Esophagus squamous epithelium (tissue), 5 donors: ENCODE data around the gene CABP5. TPM values are rescaled to one million over a fixed set of nuclear protein-coding genes. Genes with fewer than 3 reads are reported as not detected.

Experiments
- DNase-seq: peaks from one replicate; lab custom pipeline; 2025; lab: John Stamatoyannopoulos, UW
- H3K27ac ChIP-seq, 4 donors: fragments of 200-600 bp; sonication (generic); one replicate each; pipeline ENCODE4 v1.5.1; 2016 to 2019; ENCODE audit warnings: mild to moderate bottlenecking in 1 of 4
- H3K27me3 ChIP-seq, 4 donors: fragments of 200-600 bp; sonication (generic); 1 replicate in 3 of 4; 2 replicates in 1 of 4; pipeline versions ENCODE4 v1.5.1 to v1.6.0; 2017 to 2021; ENCODE audit warnings: antibody characterized with exemption in 1 of 4
- H3K36me3 ChIP-seq, 3 donors: fragments of 200-600 bp; sonication (generic); one replicate each; pipeline ENCODE4 v1.5.1; 2016 to 2019
- H3K4me1 ChIP-seq, 3 donors: fragments of 200-600 bp; sonication (generic); one replicate each; pipeline ENCODE4 v1.5.1; 2017 to 2019
- H3K4me3 ChIP-seq, 4 donors: fragments of 200-600 bp; sonication (generic); 1 replicate in 3 of 4; 2 replicates in 1 of 4; pipeline ENCODE4 v1.5.1; 2016 to 2019; ENCODE audit warnings: mild to moderate bottlenecking in 2 of 4, moderate library complexity in 1 of 4
- H3K9me3 ChIP-seq, 3 donors: fragments of 200-600 bp; sonication (generic); one replicate each; pipeline ENCODE4 v1.5.1; 2016 to 2019
- POLR2A ChIP-seq, 4 donors: fragments of 450-650 bp; IDR thresholded peaks; one replicate each; pipeline ENCODE4 v1.6.1; 2017; ENCODE audit warnings: antibody characterized with exemption in 4 of 4, mild to moderate bottlenecking in 4 of 4, moderate library complexity in 3 of 4
- WGBS, 2 donors: methylation state at CpG; one replicate each; pipeline ENCODE4 v1.1.5; 2018; 5-methylcytosine and 5-hydroxymethylcytosine counted together
- intact Hi-C: fragments of 100-400 bp; cut with DNase I; formaldehyde crosslinking; loops from one replicate; pipeline ENCODE4 v1.15.0; 2022
- total RNA-seq, 4 donors: library from RNA; depleted of rRNA; stranded (reverse); fragments of >200 nt; gene quantifications; one replicate each; pipeline ENCODE4 v1.1.0, GENCODE V29; 2016
- TF ChIP-seq, protein P1 (sequence below), 6 experiments: fragments of 450-650 bp in 4 of 6; fragments of 200-600 bp in 2 of 6; sonication (generic) in 2 of 6; IDR thresholded peaks; one replicate each; pipeline ENCODE4 v1.5.1; 2016 to 2019; ENCODE audit warnings: antibody characterized with exemption in 6 of 6, mild to moderate bottlenecking in 4 of 6, moderate library complexity in 4 of 6
- donor health status: DM: yes; HTN: yes; CAD: no.

Gene CABP5
- total RNA-seq, 4 donors from 2014 or later, result not detected

DNA sequence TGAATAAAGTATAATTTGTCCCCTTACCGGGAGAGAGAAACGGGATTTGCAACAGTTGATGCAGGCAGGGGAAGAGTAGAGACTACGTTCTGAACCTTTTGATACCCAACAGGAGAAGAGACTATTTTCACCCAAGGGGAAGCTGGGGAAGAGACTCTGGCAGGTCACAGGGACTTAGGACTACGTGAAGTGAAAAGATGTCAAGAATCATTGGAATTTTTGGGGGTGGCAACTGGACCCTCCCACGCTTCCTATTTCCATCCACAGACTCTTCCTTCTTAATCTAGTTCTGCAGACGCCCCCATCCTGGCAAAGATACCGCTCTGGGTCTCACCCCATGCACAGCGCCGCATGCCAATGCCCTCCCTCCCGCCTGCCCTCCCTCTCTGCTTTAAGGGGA, 13.8 kb downstream of the CABP5 start:
- Histone ChIP-seq H3K9me3 (no peaks in the 10 kb centered on the region), H3K4me1 (no peaks in the 10 kb centered on the region), H3K36me3 (no peaks in the 10 kb centered on the region), H3K27me3 (peaks cover 0 to 42% (median 0%) of the 10 kb centered on the region in 4 donors), H3K4me3 (no peak overlapping the region), H3K27ac (no peak overlapping the region)
- TF ChIP-seq, protein P1, sequence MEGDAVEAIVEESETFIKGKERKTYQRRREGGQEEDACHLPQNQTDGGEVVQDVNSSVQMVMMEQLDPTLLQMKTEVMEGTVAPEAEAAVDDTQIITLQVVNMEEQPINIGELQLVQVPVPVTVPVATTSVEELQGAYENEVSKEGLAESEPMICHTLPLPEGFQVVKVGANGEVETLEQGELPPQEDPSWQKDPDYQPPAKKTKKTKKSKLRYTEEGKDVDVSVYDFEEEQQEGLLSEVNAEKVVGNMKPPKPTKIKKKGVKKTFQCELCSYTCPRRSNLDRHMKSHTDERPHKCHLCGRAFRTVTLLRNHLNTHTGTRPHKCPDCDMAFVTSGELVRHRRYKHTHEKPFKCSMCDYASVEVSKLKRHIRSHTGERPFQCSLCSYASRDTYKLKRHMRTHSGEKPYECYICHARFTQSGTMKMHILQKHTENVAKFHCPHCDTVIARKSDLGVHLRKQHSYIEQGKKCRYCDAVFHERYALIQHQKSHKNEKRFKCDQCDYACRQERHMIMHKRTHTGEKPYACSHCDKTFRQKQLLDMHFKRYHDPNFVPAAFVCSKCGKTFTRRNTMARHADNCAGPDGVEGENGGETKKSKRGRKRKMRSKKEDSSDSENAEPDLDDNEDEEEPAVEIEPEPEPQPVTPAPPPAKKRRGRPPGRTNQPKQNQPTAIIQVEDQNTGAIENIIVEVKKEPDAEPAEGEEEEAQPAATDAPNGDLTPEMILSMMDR (IDR thresholded peaks at IDR 0.05), result no peak
- TF ChIP-seq POLR2A (IDR thresholded peaks at IDR 0.05), result no peak
- DNase-seq, result no peak
- WGBS, 2 donors, result 53 to 70% methylated on average over 10 of the region's 10 CpGs
- intact Hi-C loops, result no loop called here

DNA sequence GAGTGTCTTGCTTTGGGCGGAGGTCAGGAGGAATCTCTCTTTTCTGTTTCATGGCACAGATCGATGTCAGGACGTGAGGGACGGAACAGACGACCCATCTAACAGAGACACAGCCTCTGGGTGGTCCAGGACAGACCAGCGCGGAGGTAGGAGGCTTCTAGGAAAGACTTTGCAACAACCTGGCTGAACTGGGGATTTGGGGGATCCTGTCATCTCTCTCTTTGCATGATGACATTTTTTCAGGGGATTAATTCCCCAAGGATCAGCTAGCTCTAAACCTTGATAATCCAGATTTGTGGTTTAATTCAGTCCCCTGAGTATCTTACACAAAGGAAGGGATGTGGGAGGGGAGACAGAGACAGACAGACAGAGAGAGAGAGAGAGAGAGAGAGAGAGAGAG, 14.4 kb downstream of the CABP5 start:
- H3K36me3 ChIP-seq, result no peaks in the 10 kb centered on the region
- TF ChIP-seq, protein P1 (IDR thresholded peaks at IDR 0.05), result no peak
- TF ChIP-seq POLR2A (IDR thresholded peaks at IDR 0.05), result no peak
- WGBS, 2 donors, result 69 to 72% methylated on average over 5 to 7 of the region's 7 CpGs
- no peaks in the 10 kb centered on the region for H3K9me3 ChIP-seq
- no peak for DNase-seq
- H3K27me3 ChIP-seq, result peaks cover 0 to 49% (median 0%) of the 10 kb centered on the region in 4 donors
- H3K27ac ChIP-seq, result no peak overlapping the region
- H3K4me3 ChIP-seq, result no peak overlapping the region
- no peaks in the 10 kb centered on the region for H3K4me1 ChIP-seq
- intact Hi-C loops, result no loop called here

DNA sequence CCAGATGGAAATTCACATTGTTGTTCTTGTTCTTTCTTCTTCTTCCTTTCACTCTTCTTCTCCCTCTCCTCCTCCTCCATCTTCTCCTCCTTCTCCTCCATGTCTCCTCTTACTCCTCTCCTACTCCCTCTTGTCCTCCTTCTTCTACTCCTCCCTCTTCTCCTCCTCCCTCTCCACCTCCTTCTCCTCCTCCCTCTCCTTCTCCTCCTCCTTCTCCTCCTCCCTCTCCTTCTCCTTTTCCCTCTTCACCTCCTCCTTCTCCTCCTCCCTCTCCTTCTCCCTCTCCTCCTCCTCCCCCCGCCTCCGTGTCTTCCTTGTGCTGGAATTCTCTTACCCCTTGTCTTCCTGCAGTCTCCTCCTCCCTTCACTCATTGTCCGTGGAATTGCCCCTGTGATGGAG, 18.4 kb downstream of the CABP5 start:
- no peak for TF ChIP-seq POLR2A (IDR thresholded peaks at IDR 0.05)
- TF ChIP-seq, protein P1 (IDR thresholded peaks at IDR 0.05), result no peak
- no peaks in the 10 kb centered on the region for H3K36me3 ChIP-seq
- no peak overlapping the region for H3K27ac ChIP-seq
- no peak for DNase-seq
- H3K4me1 ChIP-seq, result no peaks in the 10 kb centered on the region
- H3K27me3 ChIP-seq, result peaks cover 0 to 54% (median 0%) of the 10 kb centered on the region in 4 donors
- H3K9me3 ChIP-seq, result no peaks in the 10 kb centered on the region
- WGBS, 2 donors, result 64% methylated on average over 3 of the region's 3 CpGs
- intact Hi-C loops, result no loop called here
- H3K4me3 ChIP-seq, result no peak overlapping the region

DNA sequence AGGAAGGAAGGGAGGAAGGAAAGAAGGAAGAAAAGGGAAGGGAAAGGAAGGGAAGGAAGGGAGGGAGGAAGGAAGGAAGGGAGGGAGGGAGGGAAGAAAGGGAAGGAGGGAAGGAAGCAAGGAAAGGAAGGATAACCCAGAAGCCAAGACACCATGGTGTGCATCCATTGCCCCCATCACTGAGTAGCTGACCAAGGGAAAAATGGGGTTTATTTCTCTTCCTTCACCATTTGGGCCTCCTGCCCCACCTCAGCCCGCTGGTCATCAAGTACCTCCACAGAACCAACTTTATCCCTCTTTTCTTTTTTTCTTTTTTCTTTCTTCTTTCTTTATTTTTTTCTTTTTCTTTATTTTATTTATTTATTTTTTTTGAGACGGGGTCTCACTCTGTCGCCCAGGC, 20.4 kb downstream of the CABP5 start:
- intact Hi-C loops, result no loop called here
- Histone ChIP-seq H3K9me3 (no peaks in the 10 kb centered on the region), H3K4me3 (no peak overlapping the region), H3K36me3 (no peaks in the 10 kb centered on the region), H3K27ac (no peak overlapping the region), H3K27me3 (peaks cover 0 to 52% (median 0%) of the 10 kb centered on the region in 4 donors), H3K4me1 (no peaks in the 10 kb centered on the region)
- TF ChIP-seq, protein P1 (IDR thresholded peaks at IDR 0.05), result no peak
- no peak for TF ChIP-seq POLR2A (IDR thresholded peaks at IDR 0.05)
- DNase-seq, result no peak
- WGBS, 2 donors, result 83 to 86% methylated on average over 3 of the region's 3 CpGs

DNA sequence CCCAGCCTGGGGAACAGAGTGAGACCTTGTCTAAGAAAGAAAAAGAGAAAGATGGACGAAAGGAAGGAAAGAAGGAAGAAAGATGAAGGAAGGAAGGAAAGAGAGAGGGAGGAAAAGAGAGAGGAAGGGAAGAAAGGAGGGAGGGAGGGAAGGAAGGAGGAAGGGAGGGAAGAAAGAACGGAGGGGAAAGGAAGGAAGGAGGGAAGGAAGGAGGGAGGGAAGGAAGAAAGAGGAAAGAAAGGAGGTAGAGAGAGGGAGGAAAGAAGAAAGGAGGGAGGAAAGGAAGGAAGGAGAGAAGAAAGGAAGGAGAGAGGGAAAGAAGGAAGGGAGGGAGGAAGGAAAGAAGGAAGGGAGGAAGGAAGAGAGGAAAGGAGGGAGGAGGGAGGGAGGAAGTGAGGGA, 20.9 kb downstream of the CABP5 start:
- Histone ChIP-seq H3K4me3 (no peak overlapping the region), H3K4me1 (no peaks in the 10 kb centered on the region)
- no peak for DNase-seq

More for the DNA sequence above, 20.9 kb downstream of the CABP5 start:
- TF ChIP-seq, protein P1 (IDR thresholded peaks at IDR 0.05), result no peak
- no peak for TF ChIP-seq POLR2A (IDR thresholded peaks at IDR 0.05)
- Histone ChIP-seq H3K9me3 (no peaks in the 10 kb centered on the region), H3K36me3 (no peaks in the 10 kb centered on the region), H3K27ac (no peak overlapping the region), H3K27me3 (peaks cover 0 to 54% (median 0%) of the 10 kb centered on the region in 4 donors)
- intact Hi-C loops, result no loop called here
- 42 to 49% methylated on average over 2 of the region's 2 CpGs for WGBS, 2 donors
